Spleen (tissue), 7 donors: ENCODE results near the gene CD4.

Experiments
- CTCF ChIP-seq, 11 experiments: fragments of 200-600 bp in 7 of 11; fragments of 450-650 bp in 4 of 11; sonication (generic) in 4 of 11; IDR thresholded peaks in 8 of 11; conservative IDR thresholded peaks in 3 of 11; 1 replicate in 7 of 11; 2 replicates in 4 of 11; pipeline versions ENCODE4 v1.4.0 to v1.8.0; 2016 to 2021; ENCODE audit warnings: antibody characterized with exemption in 11 of 11, inconsistent platforms in 4 of 11, mild to moderate bottlenecking in 1 of 11
- POLR2A ChIP-seq, 3 donors: fragments of 450-650 bp; IDR thresholded peaks; one replicate each; pipeline ENCODE4 v1.5.1; 2017; ENCODE audit warnings: antibody characterized with exemption in 3 of 3, mild to moderate bottlenecking in 1 of 3
- POLR2AphosphoS5 ChIP-seq, 3 donors: sonication (generic); formaldehyde crosslinking; IDR thresholded peaks; one replicate each; pipeline ENCODE4 v1.5.1; 2017; ENCODE audit warnings: antibody characterized with exemption in 3 of 3
- donor health status: DM: no; HTN: no; CAD: no; lungs with moderate emphysema.
- donor health status: DM: no; HTN: no; CAD: no.
- donor health status: DM: no; HTN: no; CAD: no.

DNA sequence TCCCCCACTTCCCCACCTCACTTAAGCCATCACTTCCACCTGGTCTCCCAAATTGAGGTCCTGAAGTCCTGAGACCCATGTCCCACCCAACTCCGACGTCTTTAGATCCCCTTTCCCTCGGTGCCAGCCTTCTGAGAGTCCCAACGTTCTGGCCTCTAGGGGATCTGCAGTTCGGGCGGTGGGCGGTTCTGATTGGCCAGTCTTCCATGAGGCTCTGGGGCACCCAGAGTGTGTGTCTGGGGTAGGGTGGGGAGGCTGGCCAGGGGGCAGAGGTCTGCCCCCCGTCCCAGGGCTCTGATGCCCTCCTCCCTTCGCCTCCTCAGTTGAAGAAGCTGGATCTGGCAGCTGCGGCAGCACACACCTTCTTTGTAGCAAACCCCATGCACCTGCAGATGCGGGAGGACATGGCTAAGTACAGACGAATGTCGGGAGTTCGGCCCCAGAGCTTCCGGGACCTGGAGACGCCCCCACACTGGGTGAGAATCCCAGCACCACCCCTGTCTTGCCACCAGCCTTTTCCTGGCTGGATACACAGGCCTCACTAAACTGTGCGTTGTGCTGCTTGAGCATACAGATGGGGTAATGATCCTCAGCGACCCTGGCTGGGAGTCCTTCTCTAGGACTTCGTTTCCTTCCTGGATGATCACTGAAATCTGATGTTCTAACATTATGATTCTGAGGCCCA, 40.4 kb downstream of the CD4 start:
- TF ChIP-seq POLR2AphosphoS5 (IDR thresholded peaks at IDR 0.05) (no peak), CTCF (IDR thresholded peaks at IDR 0.05 in 8 of 11, conservative IDR thresholded peaks at IDR 0.05 in 3 of 11) (no peak), POLR2A (IDR thresholded peaks at IDR 0.05) (no peak)
